H9 (cell line): Measurements from ENCODE around the gene YTHDC2. TPM values are rescaled to one million over a fixed set of nuclear protein-coding genes. Genes with fewer than 3 reads are reported as not detected.

ENCODE experiments used
- DNase-seq: peaks from one replicate; pipeline ENCODE4 v3.0.0-alpha.2; 2017
- H2AFZ ChIP-seq: one replicate; pipeline ENCODE4 v1.6.1; 2013; ENCODE audit warnings: mild to moderate bottlenecking, low read length, control low read depth, moderate library complexity
- H2AK5ac ChIP-seq: 2 replicates; pipeline ENCODE4 v1.6.1; 2013; ENCODE audit warnings: low read length, control low read depth, mixed read lengths; ENCODE audit not compliant: insufficient read length
- H2BK120ac ChIP-seq: one replicate; pipeline ENCODE4 v1.6.1; 2013; ENCODE audit warnings: low read depth, mild to moderate bottlenecking, low read length, control low read depth, inconsistent platforms; ENCODE audit not compliant: poor library complexity, severe bottlenecking
- H2BK12ac ChIP-seq: 2 replicates; pipeline ENCODE4 v1.6.1; 2013; ENCODE audit warnings: low read length, control low read depth, mixed read lengths, low read depth; ENCODE audit not compliant: insufficient read length
- H2BK15ac ChIP-seq: 2 replicates; pipeline ENCODE4 v1.6.1; 2013; ENCODE audit warnings: low read depth, low read length, control low read depth
- H2BK20ac ChIP-seq: one replicate; pipeline ENCODE4 v1.6.1; 2013; ENCODE audit warnings: low read depth, mild to moderate bottlenecking, low read length, control low read depth, inconsistent platforms; ENCODE audit not compliant: poor library complexity, severe bottlenecking
- H2BK5ac ChIP-seq: 2 replicates; pipeline ENCODE4 v1.6.1; 2013; ENCODE audit warnings: low read length, control low read depth, mixed read lengths; ENCODE audit not compliant: insufficient read length
- H3K14ac ChIP-seq: 2 replicates; pipeline ENCODE4 v1.6.1; 2013; ENCODE audit warnings: low read length, control low read depth; ENCODE audit not compliant: insufficient read depth
- H3K18ac ChIP-seq: 2 replicates; pipeline ENCODE4 v1.6.1; 2013; ENCODE audit warnings: low read depth, mild to moderate bottlenecking, mixed read lengths, low read length, control low read depth; ENCODE audit not compliant: insufficient read length
- H3K23ac ChIP-seq: 2 replicates; pipeline ENCODE4 v1.6.1; 2013; ENCODE audit warnings: low read length, control low read depth, mixed read lengths, low read depth; ENCODE audit not compliant: insufficient read length
- H3K23me2 ChIP-seq: 2 replicates; pipeline ENCODE4 v1.6.1; 2013; ENCODE audit warnings: low read depth, mild to moderate bottlenecking, mixed read lengths, low read length, control low read depth; ENCODE audit not compliant: insufficient read length, poor library complexity, severe bottlenecking
- H3K27ac ChIP-seq: 2 replicates; pipeline ENCODE4 v1.5.1; 2013; ENCODE audit warnings: low read length, control low read depth, mixed read lengths, low read depth; ENCODE audit not compliant: insufficient read length
- H3K27me3 ChIP-seq: 2 replicates; pipeline ENCODE4 v1.6.1; 2013; ENCODE audit warnings: low read length, control low read depth, inconsistent platforms; ENCODE audit not compliant: insufficient read depth
- H3K4ac ChIP-seq: 2 replicates; pipeline ENCODE4 v1.6.1; 2013; ENCODE audit warnings: low read depth, mild to moderate bottlenecking, control low read depth, inconsistent platforms, low read length, moderate library complexity
- H3K4me1 ChIP-seq: 2 replicates; pipeline ENCODE4 v1.6.1; 2013; ENCODE audit warnings: low read length, control low read depth, inconsistent platforms; ENCODE audit not compliant: insufficient read depth
- H3K4me2 ChIP-seq: 2 replicates; pipeline ENCODE4 v1.6.1; 2013; ENCODE audit warnings: low read length, control low read depth, mixed read lengths; ENCODE audit not compliant: insufficient read length, insufficient read depth
- H3K56ac ChIP-seq: 2 replicates; pipeline ENCODE4 v1.6.1; 2013; ENCODE audit warnings: low read depth, mild to moderate bottlenecking, mixed read lengths, low read length, control low read depth; ENCODE audit not compliant: insufficient read length
- H3K79me1 ChIP-seq: 2 replicates; pipeline ENCODE4 v1.6.1; 2013; ENCODE audit warnings: low read depth, mild to moderate bottlenecking, moderate library complexity, low read length, control low read depth, inconsistent platforms; ENCODE audit not compliant: insufficient read depth, poor library complexity, severe bottlenecking
- H3K79me2 ChIP-seq: 2 replicates; pipeline ENCODE4 v1.6.1; 2013; ENCODE audit warnings: low read length, control low read depth, inconsistent platforms; ENCODE audit not compliant: insufficient read depth
- H3K9ac ChIP-seq: 2 replicates; pipeline ENCODE4 v1.6.1; 2013; ENCODE audit warnings: low read length, control low read depth, mixed read lengths; ENCODE audit not compliant: insufficient read length; ENCODE audit errors: extremely low read depth
- H3K9me3 ChIP-seq: one replicate; pipeline ENCODE4 v1.6.1; 2013; ENCODE audit warnings: low read depth, low read length, inconsistent platforms; ENCODE audit not compliant: control insufficient read depth
- H3T11ph ChIP-seq: one replicate; pipeline ENCODE4 v1.6.1; 2013; ENCODE audit warnings: mild to moderate bottlenecking, low read length, control low read depth, inconsistent platforms
- H4K20me1 ChIP-seq: one replicate; pipeline ENCODE4 v1.6.1; 2013; ENCODE audit not compliant: control insufficient read depth, insufficient read length, insufficient read depth
- H4K5ac ChIP-seq: 2 replicates; pipeline ENCODE4 v1.6.1; 2013; ENCODE audit warnings: low read depth, mild to moderate bottlenecking, mixed read lengths, low read length, control low read depth; ENCODE audit not compliant: insufficient read length
- H4K8ac ChIP-seq: replicated peaks from 2 replicates; pipeline ENCODE4 v1.6.1; 2013; ENCODE audit warnings: low read length, control low read depth, mixed read lengths, low read depth; ENCODE audit not compliant: insufficient read length
- H4K91ac ChIP-seq: 2 replicates; pipeline ENCODE4 v1.6.1; 2013; ENCODE audit warnings: low read depth, mild to moderate bottlenecking, moderate library complexity, mixed read lengths, low read length, control low read depth; ENCODE audit not compliant: insufficient read length
- H3K27ac Mint-ChIP-seq, 3 experiments: 2 replicates in 2 of 3; 3 replicates in 1 of 3; pipeline ENCODE4 v1.8.0; 2020 to 2021; ENCODE audit warnings: mixed read lengths in 3 of 3, mild to moderate bottlenecking in 1 of 3, moderate library complexity in 1 of 3
- H3K27me3 Mint-ChIP-seq: 2 replicates; pipeline ENCODE4 v1.8.0; 2021; ENCODE audit warnings: low read depth, mild to moderate bottlenecking, moderate library complexity, mixed read lengths
- H3K36me3 Mint-ChIP-seq, 3 experiments: 2 replicates in 2 of 3; 3 replicates in 1 of 3; pipeline ENCODE4 v1.8.0; 2020 to 2021; ENCODE audit warnings: low read depth in 3 of 3, mixed read lengths in 3 of 3; ENCODE audit not compliant: insufficient read depth in 1 of 3
- H3K4me1 Mint-ChIP-seq, 2 experiments: 2 replicates each; pipeline ENCODE4 v1.8.0; 2020; ENCODE audit warnings: mixed read lengths in 2 of 2
- H3K4me3 Mint-ChIP-seq, 2 experiments: 2 replicates in 1 of 2; 3 replicates in 1 of 2; pipeline ENCODE4 v1.8.0; 2020 to 2021; ENCODE audit warnings: mild to moderate bottlenecking in 2 of 2, mixed read lengths in 2 of 2, moderate library complexity in 1 of 2
- H3K9me3 Mint-ChIP-seq, 2 experiments: 2 replicates in 1 of 2; 3 replicates in 1 of 2; pipeline ENCODE4 v1.8.0; 2020; ENCODE audit warnings: mild to moderate bottlenecking in 2 of 2, mixed read lengths in 2 of 2, moderate library complexity in 1 of 2
- WGBS: extraction: QIAGEN DNeasy Blood & Tissue Kit; methylation state at CpG from one replicate; pipeline ENCODE4 v1.1.7; 2013; ENCODE audit warnings: missing lambda C conversion rate, low lambda C conversion rate, mixed read lengths; ENCODE audit not compliant: insufficient read length; ENCODE audit errors: extremely low coverage; 5-methylcytosine and 5-hydroxymethylcytosine counted together
- total RNA-seq: library from RNA; stranded (reverse); gene quantifications from 2 replicates; pipeline ENCODE4 v1.2.1, GENCODE V29; 2021
- TF ChIP-seq, protein P1 (sequence below): fragments of 200-600 bp; sonication (generic); conservative IDR thresholded peaks from 3 replicates; pipeline ENCODE4 v1.8.0; 2021; ENCODE audit warnings: antibody characterized with exemption, mild to moderate bottlenecking

Gene YTHDC2
- total RNA-seq, 1 experiment from 2014 or later: 22.5 TPM

DNA sequence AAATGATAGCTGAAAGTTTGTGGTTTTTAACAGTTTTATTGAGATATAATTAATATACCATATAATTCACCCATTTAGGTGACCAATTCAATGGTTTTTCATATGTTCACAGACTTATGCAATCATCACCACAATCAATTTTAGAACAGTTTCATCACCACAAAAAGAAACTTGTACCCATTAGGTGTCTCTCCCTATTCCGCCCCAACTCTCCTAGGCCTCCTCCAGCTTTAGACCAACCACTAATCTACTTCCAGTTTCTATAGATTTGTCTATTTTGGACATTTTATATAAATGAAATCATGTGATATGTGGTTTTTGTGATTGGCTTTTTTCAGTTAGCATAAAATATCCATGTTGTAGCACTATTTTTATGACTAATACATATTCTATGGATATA lies 38.6 kb downstream of the YTHDC2 start:
- Histone ChIP-seq H2AK5ac (no peak overlapping the region), H4K5ac (no peak overlapping the region), H4K20me1 (no peaks in the 10 kb centered on the region), H2AFZ (no peak overlapping the region), H4K91ac (no peak overlapping the region), H3K4me2 (no peak overlapping the region), H3K23me2 (no peaks in the 10 kb centered on the region), H3K79me1 (no peaks in the 10 kb centered on the region), H2BK120ac (no peak overlapping the region), H4K8ac (no peak overlapping the region), H3K27ac (no peak overlapping the region), H2BK15ac (no peak overlapping the region), H3K4ac (no peak overlapping the region), H3K79me2 (no peaks in the 10 kb centered on the region), H3K9me3 (no peaks in the 10 kb centered on the region), H3T11ph (no peak overlapping the region), H3K14ac (no peak overlapping the region), H3K9ac (no peak overlapping the region), H3K56ac (no peak overlapping the region), H3K4me1 (no peaks in the 10 kb centered on the region), H3K27me3 (no peaks in the 10 kb centered on the region), H2BK20ac (no peak overlapping the region), H3K18ac (no peak overlapping the region), H2BK12ac (no peak overlapping the region), H3K23ac (no peak overlapping the region), H2BK5ac (no peak overlapping the region)
- TF ChIP-seq, protein P1, sequence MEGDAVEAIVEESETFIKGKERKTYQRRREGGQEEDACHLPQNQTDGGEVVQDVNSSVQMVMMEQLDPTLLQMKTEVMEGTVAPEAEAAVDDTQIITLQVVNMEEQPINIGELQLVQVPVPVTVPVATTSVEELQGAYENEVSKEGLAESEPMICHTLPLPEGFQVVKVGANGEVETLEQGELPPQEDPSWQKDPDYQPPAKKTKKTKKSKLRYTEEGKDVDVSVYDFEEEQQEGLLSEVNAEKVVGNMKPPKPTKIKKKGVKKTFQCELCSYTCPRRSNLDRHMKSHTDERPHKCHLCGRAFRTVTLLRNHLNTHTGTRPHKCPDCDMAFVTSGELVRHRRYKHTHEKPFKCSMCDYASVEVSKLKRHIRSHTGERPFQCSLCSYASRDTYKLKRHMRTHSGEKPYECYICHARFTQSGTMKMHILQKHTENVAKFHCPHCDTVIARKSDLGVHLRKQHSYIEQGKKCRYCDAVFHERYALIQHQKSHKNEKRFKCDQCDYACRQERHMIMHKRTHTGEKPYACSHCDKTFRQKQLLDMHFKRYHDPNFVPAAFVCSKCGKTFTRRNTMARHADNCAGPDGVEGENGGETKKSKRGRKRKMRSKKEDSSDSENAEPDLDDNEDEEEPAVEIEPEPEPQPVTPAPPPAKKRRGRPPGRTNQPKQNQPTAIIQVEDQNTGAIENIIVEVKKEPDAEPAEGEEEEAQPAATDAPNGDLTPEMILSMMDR: no peak
- WGBS: no CpG with 5 or more reads among the region's 1 CpG
- Mint-ChIP-seq H3K9me3 (no peaks in the 10 kb centered on the region), H3K36me3 (peaks cover 5 to 42% (median 36%) of the 10 kb centered on the region in 3 experiments; a peak in 6 of 7 replicates), H3K4me1 (peaks cover 5 to 6% of the 10 kb centered on the region in 2 experiments; a peak in 3 of 4 replicates), H3K27ac (no peak overlapping the region), H3K27me3 (no peaks in the 10 kb centered on the region), H3K4me3 (no peak overlapping the region)
- no peak for DNase-seq
